ENCODE data around the gene ADCY1. TPM values are rescaled to one million over a fixed set of nuclear protein-coding genes. Genes with fewer than 3 reads are reported as not detected.

The ADCY1 gene
- total RNA-seq, 1 experiment from 2014 or later: not detected

DNA sequence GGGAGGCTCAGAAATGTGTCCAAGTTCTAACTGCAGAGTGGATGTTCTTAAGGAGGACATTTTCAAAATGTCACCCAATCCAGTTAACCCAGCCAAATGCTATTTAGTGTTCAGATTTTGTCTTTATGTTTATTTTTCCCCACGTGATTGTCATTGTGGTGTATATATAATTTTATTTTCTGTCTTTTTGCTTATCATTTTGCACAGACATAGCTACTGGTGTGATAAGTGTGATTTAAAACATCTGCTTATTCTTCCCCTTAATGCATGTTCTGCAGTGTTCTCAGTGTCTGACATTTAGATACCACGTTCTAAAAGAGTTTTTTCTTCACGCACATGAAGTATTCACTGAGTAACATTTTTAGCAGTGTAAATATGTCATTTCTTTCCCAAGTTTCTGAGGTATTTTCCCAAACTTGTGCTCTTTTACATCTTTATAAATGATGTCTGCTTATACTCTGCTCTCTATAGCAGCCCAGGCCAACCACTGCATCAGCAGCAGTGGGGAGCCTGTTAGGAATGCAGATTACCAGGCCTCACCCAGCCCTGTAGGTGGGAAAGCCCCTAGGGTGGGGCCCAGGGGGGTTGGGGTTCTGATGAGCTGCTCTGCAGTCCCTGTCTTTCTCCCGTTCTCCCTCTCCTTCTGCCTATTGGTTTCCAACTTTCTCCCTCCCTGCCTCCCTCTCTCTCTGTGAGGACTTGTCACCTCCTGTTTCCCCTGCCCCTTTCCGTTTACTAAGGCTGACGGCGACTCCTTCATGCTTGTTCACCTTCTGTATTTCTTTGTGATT lies 20.8 kb downstream of the ADCY1 start:
- Histone ChIP-seq H3K27me3 (peaks cover 56% of the 10 kb centered on the region), H3K27ac (no peak overlapping the region), H3K36me3 (no peaks in the 10 kb centered on the region), H3K9me3 (replicated peaks) (no peaks in the 10 kb centered on the region), H3K4me3 (no peak overlapping the region), H3K4me1 (no peaks in the 10 kb centered on the region)
- no peak for DNase-seq

DNA sequence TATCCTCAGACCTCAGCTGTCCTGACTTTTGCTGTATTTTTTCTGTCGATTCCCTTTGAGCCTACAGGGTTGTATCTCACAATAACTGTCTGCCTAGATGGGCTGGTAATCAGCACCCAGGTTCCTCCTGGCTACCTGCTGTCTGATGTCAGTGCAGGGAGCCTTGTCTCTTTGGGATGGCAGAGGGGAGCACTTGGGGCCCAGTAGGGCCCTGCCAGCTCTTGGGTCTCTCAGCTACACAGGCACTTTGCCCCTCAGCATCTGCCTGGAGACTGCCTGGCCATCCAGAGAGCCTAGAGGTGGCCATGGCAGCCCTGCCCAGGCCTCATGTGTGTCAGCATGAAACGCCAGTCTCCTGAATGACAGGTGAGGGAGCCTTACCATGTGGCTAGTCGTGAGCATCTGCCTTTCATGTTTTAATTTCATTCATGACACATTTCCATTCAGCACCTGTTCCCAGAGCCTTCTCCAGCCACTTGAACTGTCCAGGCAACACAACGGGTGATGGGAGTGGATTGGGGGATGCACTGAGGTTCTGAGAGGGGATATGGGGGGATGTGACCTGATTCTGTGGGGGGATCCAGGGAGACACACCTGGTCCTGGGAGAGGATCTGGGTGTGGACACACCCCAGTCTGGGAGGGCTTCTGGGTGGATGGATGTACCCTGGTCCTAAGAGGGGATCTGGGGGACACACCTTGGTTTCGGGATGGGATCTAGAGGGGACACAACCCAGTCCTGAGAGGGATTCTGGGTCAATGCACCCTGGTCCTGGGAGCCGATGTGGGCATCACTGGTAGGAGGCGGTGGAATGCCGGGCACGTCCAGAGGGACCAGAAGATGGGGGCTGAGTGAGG lies 21.9 kb downstream of the ADCY1 start:
- H3K4me3 ChIP-seq: no peak overlapping the region
- no peaks in the 10 kb centered on the region for H3K9me3 ChIP-seq (replicated peaks)
- DNase-seq: no peak
- H3K27ac ChIP-seq: no peak overlapping the region
- H3K36me3 ChIP-seq: no peaks in the 10 kb centered on the region
- peaks cover 48% of the 10 kb centered on the region for H3K27me3 ChIP-seq
- H3K4me1 ChIP-seq: no peaks in the 10 kb centered on the region

DNA sequence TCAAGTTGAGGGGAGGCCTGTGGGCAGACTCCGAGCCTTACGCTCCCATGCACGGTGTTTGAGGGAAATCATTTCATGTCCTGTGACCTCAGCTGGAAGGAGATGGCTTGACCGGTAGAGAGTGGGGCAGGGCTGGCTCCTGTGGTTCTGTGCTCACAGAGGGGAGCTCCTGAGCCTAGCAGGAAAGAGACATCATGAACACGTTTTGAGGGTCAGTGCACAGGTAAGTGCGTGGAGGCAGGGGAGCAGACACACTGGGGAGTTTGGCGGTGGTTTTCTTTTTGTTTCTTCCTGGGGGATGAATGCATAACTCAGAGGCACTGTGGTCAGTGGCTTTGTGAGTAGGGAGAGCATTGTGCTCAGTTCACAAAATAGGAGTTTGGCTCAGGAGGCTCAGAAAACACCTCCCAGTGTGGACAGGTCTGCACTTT lies 22.5 kb downstream of the ADCY1 start:
- no peak overlapping the region for H3K27ac ChIP-seq
- no peak for DNase-seq
- no peaks in the 10 kb centered on the region for H3K9me3 ChIP-seq (replicated peaks)
- H3K4me3 ChIP-seq: no peak overlapping the region
- no peaks in the 10 kb centered on the region for H3K4me1 ChIP-seq
- H3K36me3 ChIP-seq: no peaks in the 10 kb centered on the region
- H3K27me3 ChIP-seq: peaks cover 42% of the 10 kb centered on the region

DNA sequence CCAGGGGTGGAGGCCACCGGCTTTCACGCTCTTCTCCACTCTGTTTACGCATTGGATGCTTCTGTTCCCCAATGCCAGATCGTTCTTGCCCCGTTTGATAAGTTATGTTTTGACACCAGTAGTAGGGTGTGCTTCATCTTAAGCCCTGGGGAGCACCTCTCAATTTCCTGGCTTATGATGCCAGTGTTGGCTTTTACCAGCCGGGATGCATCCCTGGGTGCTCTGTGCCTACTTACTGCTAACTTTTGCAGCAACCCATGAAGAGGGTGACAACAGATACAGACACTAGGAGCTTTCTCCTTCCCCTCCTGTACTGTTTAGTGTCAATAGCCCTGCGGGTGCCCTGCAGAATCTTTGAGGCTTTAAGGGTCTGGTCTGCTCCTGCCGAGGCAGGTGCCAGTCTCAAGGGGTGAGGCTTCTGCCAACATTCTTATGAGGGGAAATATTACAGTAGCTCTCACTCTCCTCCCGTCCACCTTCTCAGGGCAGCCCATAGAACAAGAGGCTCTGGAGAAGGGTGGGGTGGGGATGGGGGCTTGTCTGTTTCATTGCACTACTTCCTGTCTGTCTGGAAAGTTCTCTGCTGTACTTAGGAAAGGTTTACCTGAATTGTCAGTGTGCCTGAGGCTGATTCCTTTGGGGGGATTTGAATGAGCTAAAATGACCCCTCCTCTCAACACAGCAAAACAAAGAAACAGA lies 23.3 kb downstream of the ADCY1 start:
- Histone ChIP-seq H3K4me3 (no peak overlapping the region), H3K36me3 (no peaks in the 10 kb centered on the region), H3K4me1 (no peaks in the 10 kb centered on the region), H3K27ac (no peak overlapping the region), H3K27me3 (peaks cover 38% of the 10 kb centered on the region), H3K9me3 (replicated peaks) (no peaks in the 10 kb centered on the region)
- DNase-seq: no peak

DNA sequence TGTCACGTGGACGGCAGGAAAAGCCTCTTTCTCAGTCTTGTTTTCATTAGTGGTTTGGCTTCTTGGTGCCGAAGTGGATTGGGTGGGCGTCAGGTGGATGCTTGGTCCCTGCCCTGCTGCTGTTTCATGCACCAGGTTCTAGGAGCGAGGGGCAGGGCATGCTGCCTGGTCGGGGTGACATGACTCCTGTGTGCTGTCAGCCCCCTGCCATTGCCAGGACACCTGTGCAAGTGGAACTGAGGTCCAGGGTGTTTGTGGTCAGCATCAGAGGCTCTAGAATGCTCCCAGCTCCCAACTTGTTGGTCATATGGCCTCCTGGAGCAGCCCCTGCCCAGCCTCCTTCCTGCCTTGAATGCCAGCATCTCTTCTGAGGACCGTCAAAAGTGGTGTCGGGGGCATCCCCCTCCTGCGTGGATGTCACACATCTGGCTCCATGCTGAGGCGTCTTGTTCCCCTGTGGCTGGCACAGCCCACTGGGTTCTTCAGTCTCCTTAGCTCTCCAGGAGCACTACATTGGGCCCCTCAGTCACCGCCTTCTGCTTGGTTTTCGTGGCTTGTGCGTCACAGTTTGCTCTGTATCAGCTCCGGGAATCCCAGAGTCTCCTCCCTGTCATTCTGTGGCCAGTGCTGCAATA lies 24.8 kb downstream of the ADCY1 start:
- Histone ChIP-seq H3K36me3 (no peaks in the 10 kb centered on the region), H3K27me3 (peaks cover 34% of the 10 kb centered on the region), H3K9me3 (replicated peaks) (no peaks in the 10 kb centered on the region), H3K4me3 (no peak overlapping the region), H3K27ac (no peak overlapping the region), H3K4me1 (no peaks in the 10 kb centered on the region)
- DNase-seq: no peak

DNA sequence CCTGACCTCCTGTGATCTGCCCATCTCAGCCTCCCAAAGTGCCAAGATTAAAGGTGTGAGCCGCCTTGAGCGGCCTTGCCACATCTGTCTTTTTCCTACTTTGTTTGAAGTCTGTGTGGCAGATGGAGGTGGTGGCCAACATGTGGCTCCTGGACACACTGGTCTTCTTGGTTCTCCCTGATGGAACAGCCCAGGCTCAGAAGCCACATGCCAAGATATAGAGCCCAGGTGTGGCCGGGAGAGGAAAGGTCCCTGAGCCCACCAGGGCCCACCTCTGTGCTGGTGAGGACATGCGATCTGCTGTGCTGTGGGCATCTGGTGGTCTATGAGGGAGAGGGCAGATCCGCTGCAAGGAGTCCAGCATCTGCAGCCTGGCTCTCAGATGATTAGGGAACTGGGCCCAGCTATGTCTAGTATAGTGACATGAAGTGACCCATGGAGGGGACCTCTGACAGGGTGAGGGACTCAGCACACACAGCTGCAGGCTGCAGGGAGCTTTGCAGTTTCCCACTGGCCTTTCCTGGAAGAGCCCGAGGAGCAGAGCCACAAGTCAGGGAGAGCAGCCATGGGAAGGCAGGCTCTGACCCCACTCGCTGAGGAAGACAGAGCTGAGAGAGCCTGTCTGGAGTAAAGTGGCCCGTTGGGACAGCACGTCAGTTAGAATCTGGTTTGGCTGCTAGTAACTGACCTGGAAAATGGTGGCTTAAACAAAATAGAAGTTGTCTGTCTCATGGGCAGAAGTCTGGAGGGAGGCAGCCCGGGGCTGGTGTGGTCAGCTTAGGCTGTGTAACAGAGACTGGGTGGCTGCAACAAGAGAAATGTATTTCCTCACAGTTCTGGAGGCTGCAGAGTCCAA lies 25.9 kb downstream of the ADCY1 start:
- Histone ChIP-seq H3K9me3 (replicated peaks) (no peaks in the 10 kb centered on the region), H3K27me3 (peaks cover 23% of the 10 kb centered on the region), H3K4me1 (no peaks in the 10 kb centered on the region), H3K27ac (no peak overlapping the region), H3K36me3 (no peaks in the 10 kb centered on the region), H3K4me3 (no peak overlapping the region)
- DNase-seq: no peak

DNA sequence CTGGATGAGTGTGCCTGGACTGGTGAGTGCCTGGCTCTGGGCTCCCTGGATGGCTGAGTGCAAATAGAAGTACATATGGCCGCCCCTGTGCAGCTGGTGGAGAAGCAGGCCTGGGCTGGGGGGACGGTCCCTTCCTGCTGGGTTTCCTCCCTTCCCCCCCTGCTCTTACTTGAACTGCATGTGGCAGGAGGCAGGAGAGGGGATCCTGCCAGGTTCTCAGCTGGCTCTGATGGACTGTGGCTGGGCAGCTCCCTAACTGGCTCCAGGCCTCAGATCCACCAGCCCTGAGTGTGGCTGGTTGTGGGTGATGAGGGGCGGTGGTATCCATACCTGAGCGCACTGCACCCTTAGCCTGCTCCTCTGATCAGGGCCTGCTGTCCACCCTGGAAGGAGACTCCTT lies 26.9 kb downstream of the ADCY1 start:
- no peaks in the 10 kb centered on the region for H3K9me3 ChIP-seq (replicated peaks)
- H3K36me3 ChIP-seq: no peaks in the 10 kb centered on the region
- no peak for DNase-seq
- H3K27me3 ChIP-seq: peaks cover 20% of the 10 kb centered on the region
- no peak overlapping the region for H3K4me3 ChIP-seq
- no peaks in the 10 kb centered on the region for H3K4me1 ChIP-seq
- H3K27ac ChIP-seq: no peak overlapping the region

DNA sequence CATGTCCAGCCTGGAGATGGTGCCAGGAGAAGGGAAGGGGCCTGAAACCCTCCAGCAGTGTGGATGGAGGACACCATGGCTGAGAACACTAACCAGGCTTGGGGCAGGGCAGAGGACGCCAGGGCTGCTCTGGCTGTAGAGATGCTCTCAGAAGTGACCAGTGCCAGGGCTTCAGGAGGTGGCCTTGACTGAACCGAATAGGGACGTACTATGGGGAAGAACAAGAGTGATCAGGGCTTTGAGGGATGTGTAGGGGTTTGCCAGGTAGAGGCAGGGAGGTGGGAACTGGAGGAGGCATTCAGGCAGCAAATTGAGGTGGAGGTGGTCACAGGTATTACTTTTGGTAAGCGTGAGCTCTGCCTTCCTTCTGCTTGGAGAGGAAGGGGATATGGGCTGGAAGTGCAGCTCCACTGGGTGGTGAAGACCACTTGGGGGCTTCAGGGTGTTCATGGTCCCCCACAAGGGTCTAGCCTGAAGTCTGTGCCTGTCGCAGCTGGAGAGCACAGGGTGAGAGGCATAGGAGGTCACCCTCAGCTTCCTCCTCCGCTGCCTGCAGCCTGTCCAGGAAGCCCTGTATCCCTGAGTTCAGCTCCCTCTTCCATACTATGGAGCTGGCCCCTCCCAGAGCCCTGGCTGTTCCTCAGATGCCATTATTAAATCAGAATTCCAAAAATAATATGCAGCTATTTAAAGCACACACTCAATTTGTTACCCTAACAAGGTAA lies 27.8 kb downstream of the ADCY1 start:
- DNase-seq: no peak
- no peak overlapping the region for H3K27ac ChIP-seq

DNA sequence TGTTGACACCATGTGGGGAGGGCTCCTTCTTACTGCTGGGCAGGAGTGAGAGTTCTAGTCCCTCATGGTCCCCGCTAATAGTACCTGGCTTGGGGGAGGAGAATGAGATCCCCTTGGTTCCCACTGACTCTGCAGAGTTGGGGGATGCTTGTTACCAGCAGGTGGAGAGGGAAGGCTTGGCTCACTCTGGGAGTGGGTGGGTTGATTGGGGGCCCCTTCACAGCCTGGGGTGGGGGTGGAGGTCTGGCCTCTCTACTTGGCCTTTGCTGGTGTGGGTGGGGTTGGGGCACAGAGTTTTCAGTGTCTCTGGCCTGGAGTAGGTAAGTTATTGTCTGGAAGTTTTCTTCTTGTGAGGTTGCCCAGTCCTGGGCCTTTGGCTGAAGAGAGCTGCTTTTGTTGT lies 31.9 kb downstream of the ADCY1 start:
- Histone ChIP-seq H3K4me3 (no peak overlapping the region), H3K36me3 (no peaks in the 10 kb centered on the region), H3K27me3 (no peaks in the 10 kb centered on the region), H3K27ac (no peak overlapping the region), H3K9me3 (replicated peaks) (no peaks in the 10 kb centered on the region), H3K4me1 (no peaks in the 10 kb centered on the region)
- no peak for DNase-seq

More for the DNA sequence above, 27.8 kb downstream of the ADCY1 start:
- no peak overlapping the region for H3K4me3 ChIP-seq
- H3K36me3 ChIP-seq: no peaks in the 10 kb centered on the region
- H3K9me3 ChIP-seq (replicated peaks): no peaks in the 10 kb centered on the region
- peaks cover 16% of the 10 kb centered on the region for H3K27me3 ChIP-seq
- H3K4me1 ChIP-seq: no peaks in the 10 kb centered on the region

DNA sequence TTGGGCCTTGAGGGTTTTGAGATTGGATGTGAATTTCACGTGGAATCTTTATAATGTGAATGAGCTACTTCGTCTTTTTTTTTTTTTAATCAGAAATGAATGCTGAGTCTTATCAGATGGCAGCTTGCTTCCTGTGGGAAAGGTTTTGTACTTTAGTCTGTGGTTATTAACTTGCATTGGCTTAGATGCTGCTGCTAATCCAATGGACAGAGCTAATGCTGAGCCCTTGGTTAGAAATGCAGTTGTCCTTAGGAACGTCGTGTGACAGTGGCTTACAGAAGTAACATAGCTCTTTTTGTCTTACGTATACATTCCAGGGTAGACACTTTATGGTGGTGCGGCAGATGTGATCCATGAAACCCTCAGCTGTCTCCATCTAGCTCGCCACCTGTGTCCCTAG lies 32.8 kb downstream of the ADCY1 start:
- Histone ChIP-seq H3K4me1 (no peaks in the 10 kb centered on the region), H3K36me3 (no peaks in the 10 kb centered on the region), H3K27me3 (no peaks in the 10 kb centered on the region), H3K9me3 (replicated peaks) (no peaks in the 10 kb centered on the region), H3K27ac (no peak overlapping the region), H3K4me3 (no peak overlapping the region)
- DNase-seq: no peak

DNA sequence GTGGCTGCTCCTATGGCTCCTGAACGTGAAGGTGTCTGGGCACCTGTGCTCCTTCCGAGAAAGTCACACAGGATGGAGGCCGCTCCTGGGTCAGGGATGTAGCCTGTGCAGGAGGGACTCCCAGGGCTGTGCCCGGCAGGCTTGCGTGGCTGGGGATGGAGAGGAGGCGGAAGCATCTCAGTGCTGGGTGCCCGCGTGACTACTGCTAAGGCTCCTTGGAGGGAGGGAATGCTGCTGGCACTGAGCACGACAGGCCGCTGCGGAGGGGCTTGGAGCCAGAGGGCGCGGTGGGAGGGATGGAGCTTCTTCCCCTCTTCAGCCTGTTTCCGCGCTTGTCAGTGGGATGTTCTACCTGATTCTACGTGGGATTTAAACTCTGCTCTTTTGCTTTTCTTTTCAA lies 35.0 kb downstream of the ADCY1 start:
- H3K9me3 ChIP-seq (replicated peaks): no peaks in the 10 kb centered on the region
- no peak overlapping the region for H3K27ac ChIP-seq
- H3K27me3 ChIP-seq: no peaks in the 10 kb centered on the region
- no peaks in the 10 kb centered on the region for H3K36me3 ChIP-seq
- DNase-seq: no peak
- H3K4me3 ChIP-seq: no peak overlapping the region
- no peaks in the 10 kb centered on the region for H3K4me1 ChIP-seq

DNA sequence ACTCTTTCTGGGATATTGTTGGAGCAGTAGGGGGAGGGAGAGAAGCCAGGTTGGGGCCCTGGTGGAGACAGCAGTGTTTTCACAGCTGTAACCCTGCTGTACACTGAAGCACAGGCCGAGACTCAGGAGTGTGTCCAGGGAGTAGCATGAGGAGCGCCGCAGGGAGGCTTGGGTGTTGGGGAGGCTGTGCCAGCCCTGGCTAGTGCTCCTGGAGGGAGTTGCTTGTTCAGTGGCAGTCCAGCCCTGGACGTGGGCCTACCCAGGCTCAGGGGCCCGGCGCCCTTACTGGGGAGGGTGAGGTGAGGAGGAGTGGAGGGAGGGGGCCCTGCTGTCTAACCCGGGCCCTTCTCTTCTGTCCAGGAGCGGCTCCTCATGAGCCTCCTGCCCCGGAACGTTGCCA lies 35.9 kb downstream of the ADCY1 start:
- Histone ChIP-seq H3K27me3 (no peaks in the 10 kb centered on the region), H3K9me3 (replicated peaks) (no peaks in the 10 kb centered on the region), H3K4me1 (no peaks in the 10 kb centered on the region), H3K27ac (no peak overlapping the region), H3K36me3 (no peaks in the 10 kb centered on the region), H3K4me3 (no peak overlapping the region)
- no peak for DNase-seq

DNA sequence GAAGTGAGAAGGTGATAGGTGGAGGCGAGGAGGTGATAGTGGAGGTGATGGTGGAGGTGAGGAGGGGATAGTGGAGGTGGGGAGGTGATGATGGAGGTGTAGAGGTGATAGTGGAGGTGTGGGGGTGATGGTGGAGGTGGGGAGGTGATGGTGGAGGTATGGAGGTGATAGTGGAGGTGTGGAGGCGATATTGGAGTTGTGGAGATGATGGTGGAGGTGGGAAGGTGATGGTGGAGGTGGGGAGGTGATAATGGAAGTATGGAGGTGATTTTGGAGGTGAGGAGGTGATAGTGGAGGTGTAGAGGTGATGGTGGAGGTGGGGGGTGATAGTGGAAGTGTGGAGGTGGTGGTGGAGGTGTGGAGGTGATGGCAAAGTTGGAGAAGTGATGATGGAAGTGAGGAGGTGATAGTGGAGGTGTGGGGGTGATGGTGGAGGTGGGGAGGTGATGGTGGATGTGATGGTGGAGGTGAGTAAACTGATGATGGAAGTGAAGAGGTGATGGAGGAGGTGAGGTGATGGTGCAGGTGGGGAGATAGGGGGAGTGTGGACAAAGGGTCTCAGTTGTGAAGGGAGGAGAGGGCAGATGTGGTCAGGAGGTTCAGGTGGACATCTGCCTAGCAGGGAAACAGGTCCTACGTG lies 36.6 kb downstream of the ADCY1 start:
- no peak overlapping the region for H3K4me3 ChIP-seq
- no peaks in the 10 kb centered on the region for H3K9me3 ChIP-seq (replicated peaks)
- no peaks in the 10 kb centered on the region for H3K36me3 ChIP-seq
- H3K27ac ChIP-seq: no peak overlapping the region
- DNase-seq: no peak
- no peaks in the 10 kb centered on the region for H3K27me3 ChIP-seq
- no peaks in the 10 kb centered on the region for H3K4me1 ChIP-seq

All from SJCRH30 (cell line).